ENCODE results near the gene BABAM1.

BABAM1 gene

GRCh38 chr19:17266975-17267788 is at the start of gene BABAM1:
TSS of gene BABAM1 (plus strand) at chr19:17267443. CDS start at chr19:17268807, 1,364 bp downstream.
- peak; percentile 97 for DNase-seq

- DNase-seq: no peak
Measured at GRCh38 chr19:17219286-17219685, 48.0 kb upstream of the BABAM1 start.

- DNase-seq: no peak
Measured at GRCh38 chr19:17220207-17220758, 47.0 kb upstream of the BABAM1 start.

- DNase-seq: no peak
Measured at GRCh38 chr19:17225053-17225452, 42.2 kb upstream of the BABAM1 start.

- DNase-seq: peak; percentile 76
Measured at GRCh38 chr19:17226002-17226933, 41.0 kb upstream of the BABAM1 start, which contains the start of gene OCEL1. TSS of gene OCEL1 (plus strand) at chr19:17226226. CDS start at chr19:17226248, 22 bp downstream.

- no peak for DNase-seq
Measured at GRCh38 chr19:17227798-17228367, 39.4 kb upstream of the BABAM1 start.

GRCh38 chr19:17229890-17230289 is 37.4 kb upstream of the BABAM1 start:
- no peak for DNase-seq

GRCh38 chr19:17232258-17232657 is 35.0 kb upstream of the BABAM1 start:
- DNase-seq: no peak

GRCh38 chr19:17234911-17235299 is 32.3 kb upstream of the BABAM1 start:
- DNase-seq: no peak

GRCh38 chr19:17235300-17235970 is 31.8 kb upstream of the BABAM1 start:
- DNase-seq: no peak

GRCh38 chr19:17235971-17236777 is 31.1 kb upstream of the BABAM1 start:
- no peak for DNase-seq

GRCh38 chr19:17236811-17237543 is 30.3 kb upstream of the BABAM1 start:
- DNase-seq: no peak

- DNase-seq: no peak
Measured at GRCh38 chr19:17237747-17238706, 29.2 kb upstream of the BABAM1 start.

- no peak for DNase-seq
Measured at GRCh38 chr19:17240062-17240752, 27.0 kb upstream of the BABAM1 start.

GRCh38 chr19:17240826-17241399 is 26.3 kb upstream of the BABAM1 start:
- DNase-seq: no peak

- no peak for DNase-seq
Measured at GRCh38 chr19:17242431-17243208, 24.6 kb upstream of the BABAM1 start.

- no peak for DNase-seq
Measured at GRCh38 chr19:17243211-17243829, 23.9 kb upstream of the BABAM1 start.
